Vagina (tissue), 2 donors: ENCODE data around the gene CHN2.

Experiments
- POLR2A ChIP-seq, 2 donors: fragments of 450-650 bp; IDR thresholded peaks; one replicate each; pipeline ENCODE4 v1.6.1; 2017; ENCODE audit warnings: antibody characterized with exemption in 2 of 2, mild to moderate bottlenecking in 2 of 2, moderate library complexity in 2 of 2
- POLR2AphosphoS5 ChIP-seq, 2 donors: sonication (generic); formaldehyde crosslinking; IDR thresholded peaks; one replicate each; pipeline ENCODE4 v1.9.0; 2017; ENCODE audit warnings: antibody characterized with exemption in 2 of 2, mild to moderate bottlenecking in 2 of 2, low read depth in 1 of 2; ENCODE audit not compliant: insufficient read depth in 1 of 2

GRCh38 chr7:29249860-29250259 is 55.3 kb downstream of the CHN2 start:
- TF ChIP-seq POLR2A (IDR thresholded peaks at IDR 0.05) (no peak), POLR2AphosphoS5 (IDR thresholded peaks at IDR 0.05; ENCODE audit: insufficient read depth in 1 of 2, low read depth in 1 of 2) (no peak)
